IPS-18c (cell line): Measurements from ENCODE around the gene ABHD18.
A peak's percentile ranks its signal among the peaks of the same experiment; 100 is the strongest.
"Not testable (repeated sequence)": the region's sequence is repeated elsewhere in the genome, so short reads cannot be mapped to it uniquely, and the experiment has no call there.

ENCODE experiments used
- H3K4me3 ChIP-seq: 2 replicates; pipeline ENCODE4 v1.7.0; 2013; ENCODE audit warnings: low read depth, mild to moderate bottlenecking, low read length, moderate library complexity; ENCODE audit not compliant: insufficient read depth
- H3K9me3 ChIP-seq: one replicate; pipeline ENCODE4 v1.6.1; 2013; ENCODE audit warnings: mild to moderate bottlenecking, low read length, moderate library complexity; ENCODE audit not compliant: control insufficient read depth, insufficient read depth

Gene ABHD18

DNA sequence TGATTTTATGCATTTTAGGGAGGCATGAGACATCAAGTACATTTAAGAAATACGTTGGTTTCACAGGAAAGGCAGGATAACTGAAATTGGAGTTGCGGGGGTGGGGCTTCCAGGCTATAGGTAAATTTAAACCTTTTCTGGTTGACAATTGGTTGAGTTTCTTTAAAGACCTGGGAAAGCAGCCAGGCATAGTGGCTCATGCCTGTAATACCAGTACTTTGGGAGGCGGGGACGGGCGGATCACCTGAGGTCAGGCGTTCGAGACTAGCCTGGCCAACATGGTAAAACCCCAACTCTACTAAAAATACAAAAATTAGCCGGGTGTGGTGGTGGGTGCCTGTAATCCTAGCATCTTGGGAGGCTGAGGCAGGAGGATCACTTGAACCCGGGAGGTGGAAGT lies 89.7 kb downstream of the ABHD18 start:
- H3K4me3 ChIP-seq, H3K9me3 ChIP-seq: not testable (repeated sequence)

DNA sequence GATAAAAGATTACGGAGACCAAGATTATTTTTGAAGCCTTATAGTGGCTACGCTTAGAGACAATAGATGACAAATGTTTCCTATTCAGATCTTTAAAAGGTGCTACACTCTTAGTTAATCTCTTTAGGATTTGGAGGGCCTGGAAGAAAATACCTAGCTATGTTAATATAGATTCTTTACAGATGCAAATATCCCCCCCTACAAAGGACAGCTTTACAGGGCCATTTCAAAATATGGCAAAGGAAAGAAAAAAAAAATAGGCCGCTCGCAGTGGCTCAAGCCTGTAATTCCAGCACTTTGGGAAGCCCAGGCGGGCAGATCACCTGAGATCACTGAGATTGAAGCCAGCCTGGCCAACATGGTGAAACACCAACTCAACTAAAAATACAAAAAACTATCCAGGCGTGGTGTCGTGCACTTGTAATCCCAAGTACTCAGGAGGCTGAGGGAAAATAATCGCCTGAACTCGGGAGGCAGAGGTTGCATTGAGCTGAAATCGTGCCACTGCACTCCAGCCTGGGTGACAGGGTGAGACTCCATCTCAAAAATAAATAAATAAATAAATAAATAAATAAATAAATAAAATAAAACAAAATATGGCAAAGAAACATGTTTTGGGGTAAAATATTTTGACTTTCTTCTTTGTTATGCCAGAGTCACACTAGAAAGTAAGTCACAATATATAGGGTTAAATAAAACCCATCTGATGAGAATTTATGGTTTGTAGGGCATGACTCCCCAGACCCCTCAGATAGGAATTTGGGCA lies 90.4 kb downstream of the ABHD18 start:
- not testable (repeated sequence) for H3K4me3 ChIP-seq, H3K9me3 ChIP-seq

DNA sequence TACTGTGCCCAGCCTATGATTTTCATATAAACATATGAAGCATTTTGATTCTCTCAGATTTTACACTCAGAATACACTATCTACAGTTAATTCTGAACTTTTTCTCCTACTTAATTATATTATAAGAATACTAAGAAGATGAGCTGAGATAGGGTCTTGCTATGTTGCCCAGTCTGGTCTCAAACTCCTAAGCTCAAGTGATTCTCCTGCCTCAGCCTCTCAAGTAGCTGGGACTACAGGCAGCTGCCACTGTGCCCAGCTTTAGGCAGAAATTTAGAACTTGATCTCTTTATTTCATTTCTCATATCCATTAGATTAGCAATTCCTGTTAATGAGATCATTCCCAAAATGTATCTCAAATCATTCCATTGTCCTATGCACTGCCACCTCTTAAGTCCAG lies 91.2 kb downstream of the ABHD18 start:
- Histone ChIP-seq H3K4me3 (no peak overlapping the region), H3K9me3 (no peaks in the 10 kb centered on the region)

DNA sequence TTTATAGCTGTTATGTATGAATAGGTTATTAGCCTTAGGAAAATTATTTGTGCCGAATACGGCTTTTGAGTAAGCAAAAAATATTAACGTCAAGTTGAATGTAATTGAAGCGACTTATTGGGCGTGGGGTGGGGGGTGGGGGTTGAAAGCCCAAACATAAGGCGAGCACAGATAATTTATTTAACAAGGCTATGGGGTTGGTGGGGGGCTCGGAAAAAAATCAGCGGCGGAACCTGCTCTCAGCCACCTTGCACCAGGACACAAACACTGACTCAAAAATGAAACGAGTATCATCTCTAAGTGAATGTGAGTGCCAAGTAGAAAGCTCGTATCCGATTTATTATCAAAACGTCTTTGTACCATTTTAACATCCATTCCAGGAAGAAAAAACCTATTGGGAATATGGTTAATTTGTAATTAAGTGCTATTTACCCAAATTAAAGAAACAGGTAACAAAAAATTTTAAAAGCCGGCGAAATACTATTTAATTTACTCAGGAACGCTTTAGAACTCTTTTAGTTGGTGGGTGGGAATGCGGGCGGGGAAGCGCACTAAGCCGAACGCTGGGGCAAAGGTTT lies 95.0 kb downstream of the ABHD18 start:
- H3K9me3 ChIP-seq = no peaks in the 10 kb centered on the region
- H3K4me3 ChIP-seq = peak overlapping the region; percentile 80

DNA sequence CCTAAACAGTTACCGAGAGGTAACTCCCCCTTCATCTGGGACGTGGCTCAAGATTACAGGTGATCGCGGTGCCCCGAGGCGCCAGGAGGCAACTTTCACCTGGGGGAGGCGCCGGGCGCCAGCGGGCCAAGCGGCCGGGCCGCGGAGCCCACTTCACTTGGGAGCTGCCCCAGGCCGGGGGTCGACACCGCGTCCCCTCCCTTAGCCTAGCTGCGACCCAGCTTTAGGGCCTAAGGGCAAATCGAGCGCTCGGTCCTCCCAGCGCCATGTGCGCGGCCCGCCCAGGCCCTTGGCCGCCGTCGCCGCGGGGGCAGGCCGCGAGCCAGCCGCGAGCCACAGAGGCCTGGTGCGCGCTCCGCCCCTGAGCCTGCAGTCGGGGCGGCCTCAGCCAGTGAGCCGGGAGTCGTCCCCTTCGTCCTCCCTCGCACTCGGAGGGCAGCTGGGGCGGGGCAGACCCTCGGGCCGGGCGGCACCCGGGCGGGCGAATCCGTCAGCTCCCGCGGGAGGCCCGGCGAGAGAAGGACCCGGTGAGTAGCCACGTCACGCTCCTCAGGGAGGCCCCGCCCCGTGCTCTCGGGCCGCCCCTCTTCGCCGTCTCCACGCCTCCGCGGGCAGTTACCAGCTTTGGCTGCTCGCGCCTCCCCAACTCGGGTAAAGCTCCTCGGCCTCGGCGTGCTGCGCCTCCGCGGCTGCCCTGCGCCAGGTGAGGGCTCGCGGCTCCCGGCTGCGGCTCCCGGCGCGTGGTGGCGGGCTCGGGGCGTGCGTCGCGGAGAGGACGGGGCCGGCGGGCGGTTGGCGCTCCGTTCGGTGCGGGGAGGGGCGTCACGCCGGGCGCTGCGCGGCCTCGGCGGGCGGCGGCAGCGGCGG lies 95.7 kb downstream of the ABHD18 start, which contains the start of gene LARP1B:
Gene LARP1B (plus strand): TSS at position 614 of the 867 bp plus-strand sequence. CDS start 13,640 bp downstream, outside the sequence.
- Histone ChIP-seq H3K4me3 (peak within 1 kb of the TSS; percentile 80), H3K9me3 (no peaks in the 10 kb centered on the region)

DNA sequence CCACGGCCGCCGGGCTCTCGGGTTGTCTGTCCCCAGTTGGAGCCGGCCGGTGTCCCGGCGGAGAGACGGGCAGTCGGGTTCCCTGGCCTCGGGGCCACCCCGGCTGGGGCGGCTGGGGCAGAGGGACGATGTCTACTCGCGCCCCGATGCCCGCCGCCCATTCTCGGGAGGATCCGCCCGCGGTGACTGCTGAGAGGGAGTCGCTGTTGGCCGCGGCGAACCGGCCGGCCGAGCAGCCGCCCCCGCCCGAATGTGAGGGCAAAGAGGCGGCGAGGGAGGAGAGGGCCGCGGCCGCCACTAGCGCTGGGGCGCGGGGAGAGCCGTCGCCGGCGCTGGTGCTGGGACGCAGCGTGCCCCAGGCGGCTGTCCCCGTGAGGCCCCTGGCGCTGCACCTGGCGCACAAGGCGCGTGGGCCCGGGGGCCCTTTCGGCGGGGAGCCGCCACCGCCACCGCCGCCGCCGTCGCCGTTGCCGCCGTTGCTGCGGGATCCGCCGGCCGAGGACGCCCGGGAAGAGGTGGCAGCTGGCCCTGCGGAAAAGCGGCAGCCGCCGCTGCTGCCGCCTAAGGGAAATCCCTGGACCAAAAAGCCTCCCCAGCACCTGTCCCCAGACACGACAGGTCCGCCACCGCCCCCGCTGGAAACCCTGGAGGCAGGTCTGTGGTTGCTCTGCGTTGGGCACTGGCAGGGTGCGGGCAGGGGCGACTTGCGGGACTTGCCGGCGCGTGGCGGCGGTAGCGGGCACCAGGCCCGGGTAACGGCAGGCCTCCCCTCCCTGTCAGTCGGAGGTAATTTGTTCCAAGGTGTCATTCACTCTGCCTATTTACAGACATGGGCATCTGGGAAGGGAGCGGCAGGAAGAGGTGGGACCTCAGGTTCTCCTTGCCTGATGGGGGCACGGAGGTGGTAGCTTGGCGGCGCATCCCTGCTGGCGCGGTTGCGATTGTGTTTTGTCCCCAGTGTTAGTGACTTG lies 96.6 kb downstream of the ABHD18 start:
- peak overlapping the region; percentile 80 for H3K4me3 ChIP-seq
- H3K9me3 ChIP-seq = no peaks in the 10 kb centered on the region

DNA sequence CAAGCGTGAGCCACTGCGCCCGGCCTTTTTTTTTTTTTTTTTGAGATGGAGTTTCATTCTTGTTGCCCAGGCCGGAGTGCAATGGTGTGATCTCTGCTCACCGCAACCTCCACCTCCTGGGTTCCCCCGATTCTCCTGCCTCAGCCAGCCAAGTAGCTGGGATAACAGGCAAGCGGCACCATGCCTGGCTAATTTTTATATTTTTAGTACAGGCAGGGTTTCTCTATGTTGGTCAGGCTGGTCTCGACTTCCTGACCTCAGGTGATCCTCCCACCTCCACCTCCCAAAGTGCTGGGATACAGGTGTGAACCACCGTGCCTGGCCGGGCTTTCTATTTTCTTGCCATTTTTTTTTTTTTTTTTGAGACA lies 101.2 kb downstream of the ABHD18 start:
- not testable (repeated sequence) for H3K9me3 ChIP-seq, H3K4me3 ChIP-seq

DNA sequence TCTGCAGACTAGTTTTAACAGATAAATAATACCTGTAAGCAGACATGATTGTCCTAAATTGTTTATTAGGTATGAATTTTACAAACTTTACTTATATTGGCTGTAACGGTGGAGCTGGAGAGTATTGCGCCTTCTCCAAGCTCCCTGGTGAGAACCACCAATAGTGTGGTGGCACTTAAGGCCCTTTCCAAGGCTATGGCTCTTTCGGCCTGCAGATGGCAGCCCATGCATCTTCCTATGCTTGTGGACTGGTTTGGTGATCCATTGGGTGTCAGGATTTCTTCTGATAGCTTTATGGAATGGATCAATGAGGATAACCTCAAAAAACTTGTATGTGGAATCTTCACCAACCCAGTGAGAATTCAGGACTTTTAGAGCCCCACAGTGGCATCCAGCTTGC lies 103.7 kb downstream of the ABHD18 start:
- Histone ChIP-seq H3K4me3 (no peak overlapping the region), H3K9me3 (no peaks in the 10 kb centered on the region)

DNA sequence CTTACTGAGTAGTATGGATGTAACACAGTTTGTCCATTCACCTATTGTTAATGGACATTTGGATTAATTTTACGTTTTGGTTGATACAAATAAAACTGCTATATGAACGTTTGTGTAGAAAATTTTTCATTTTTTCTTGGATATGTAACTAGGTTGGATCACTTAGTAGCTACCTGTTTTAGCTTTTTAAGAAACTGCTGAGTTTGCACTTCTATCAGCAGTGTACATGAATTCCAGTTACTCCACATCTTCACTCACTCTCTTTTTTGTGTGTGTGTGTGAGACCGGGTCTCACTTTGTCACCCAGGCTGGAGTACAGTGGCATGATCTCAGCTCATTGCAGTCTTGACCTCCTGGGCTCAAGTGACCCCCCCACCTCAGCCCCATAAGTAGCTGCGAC lies 111.3 kb downstream of the ABHD18 start:
- H3K4me3 ChIP-seq = no peak overlapping the region
- H3K9me3 ChIP-seq = no peaks in the 10 kb centered on the region
